ACC112 (cell line): ENCODE measurements around the gene TM6SF1.
"Not testable (repeated sequence)": the region's sequence is repeated elsewhere in the genome, so short reads cannot be mapped to it uniquely, and the experiment has no call there.

Experiments used
- H2AFZ ChIP-seq: fragments of 200-600 bp; sonication (generic); one replicate; pipeline ENCODE4 v1.6.0; 2017; ENCODE audit warnings: antibody characterized with exemption, low read length; ENCODE audit not compliant: unreplicated experiment
- H3K27ac ChIP-seq: fragments of 200-600 bp; sonication (generic); 2 replicates; pipeline ENCODE4 v1.5.1; 2014; ENCODE audit warnings: low read depth, mild to moderate bottlenecking, antibody characterized with exemption, low read length, moderate library complexity
- H3K27me3 ChIP-seq: fragments of 200-600 bp; sonication (generic); 2 replicates; pipeline ENCODE4 v1.6.1; 2014; ENCODE audit warnings: mild to moderate bottlenecking, antibody characterized with exemption, low read length, moderate library complexity, mixed read lengths; ENCODE audit not compliant: insufficient read depth
- H3K36me3 ChIP-seq: fragments of 200-600 bp; sonication (generic); 2 replicates; pipeline ENCODE4 v1.6.1; 2016; ENCODE audit warnings: mild to moderate bottlenecking, antibody characterized with exemption, low read length, moderate library complexity, mixed read lengths; ENCODE audit not compliant: insufficient read depth
- H3K4me1 ChIP-seq: fragments of 200-600 bp; sonication (generic); one replicate; pipeline ENCODE4 v1.6.1; 2016; ENCODE audit warnings: low read length, mixed read lengths; ENCODE audit not compliant: insufficient read depth, unreplicated experiment, control insufficient read depth
- H3K4me3 ChIP-seq: fragments of 200-600 bp; sonication (generic); 2 replicates; pipeline ENCODE4 v1.5.1; 2014; ENCODE audit warnings: mild to moderate bottlenecking, low read depth, low read length
- H3K79me2 ChIP-seq: fragments of 200-600 bp; sonication (generic); one replicate; pipeline ENCODE4 v1.6.0; 2016; ENCODE audit warnings: low read length; ENCODE audit not compliant: control insufficient read depth, unreplicated experiment, insufficient read depth

TM6SF1 gene

DNA sequence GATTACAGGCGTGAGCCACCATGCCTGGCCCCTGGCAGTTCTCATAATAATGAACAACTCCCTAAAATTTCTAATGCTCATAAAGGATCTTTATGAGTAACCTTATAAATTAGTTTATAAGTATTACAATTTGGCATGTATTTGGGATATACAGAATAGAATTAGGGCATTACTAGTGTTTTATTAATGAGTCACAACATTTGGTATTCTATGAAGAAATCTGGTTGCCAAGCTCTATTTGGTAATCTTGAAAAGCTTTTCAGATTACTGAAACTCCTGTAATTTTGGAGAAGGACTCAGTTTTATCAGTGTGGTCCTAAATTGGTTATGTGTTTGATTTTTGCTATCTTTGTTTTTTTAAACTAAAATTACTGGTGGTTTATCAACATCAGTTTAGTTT is 45.8 kb downstream of the TM6SF1 start:
- peak overlapping the region; percentile 28; the same call in 1 of the 2 replicates for H3K27ac ChIP-seq
- no peak overlapping the region for H3K4me3 ChIP-seq

GRCh38 chr15:83155942-83156341 is 48.5 kb downstream of the TM6SF1 start:
- no peak overlapping the region for H3K27ac ChIP-seq
- H3K4me3 ChIP-seq: no peak overlapping the region
- no peak overlapping the region for H2AFZ ChIP-seq
- peaks cover 12% of the 10 kb centered on the region; the same call in 1 of the 2 replicates for H3K36me3 ChIP-seq
- H3K79me2 ChIP-seq: no peaks in the 10 kb centered on the region
- peaks cover 9% of the 10 kb centered on the region for H3K4me1 ChIP-seq
- H3K27me3 ChIP-seq: no peaks in the 10 kb centered on the region

More for the DNA sequence above, 45.8 kb downstream of the TM6SF1 start:
- Histone ChIP-seq H2AFZ (no peak overlapping the region), H3K79me2 (no peaks in the 10 kb centered on the region), H3K27me3 (no peaks in the 10 kb centered on the region), H3K4me1 (peaks cover 9% of the 10 kb centered on the region), H3K36me3 (peaks cover 28% of the 10 kb centered on the region)

DNA sequence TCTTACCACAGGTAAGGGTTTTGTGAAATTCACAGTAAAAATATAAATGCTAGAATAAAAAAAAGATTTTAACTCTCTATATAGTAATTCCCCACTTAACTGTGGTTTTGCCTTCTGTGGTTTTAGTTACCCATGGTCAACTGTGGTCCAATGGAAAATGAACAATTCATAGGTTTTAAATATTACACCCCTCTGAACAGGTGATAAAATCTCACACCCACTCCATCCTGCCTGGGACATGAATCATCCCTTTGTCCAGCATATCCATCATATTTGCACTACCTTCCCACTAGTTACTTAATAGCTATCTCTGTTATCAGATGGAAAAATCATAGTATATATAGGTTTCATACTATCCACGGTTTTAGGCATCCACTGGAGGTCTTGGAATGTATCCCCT is 50.9 kb downstream of the TM6SF1 start:
- Histone ChIP-seq H3K79me2 (peaks cover 5% of the 10 kb centered on the region), H3K4me3 (no peak overlapping the region), H3K27me3 (no peaks in the 10 kb centered on the region), H3K36me3 (peaks cover 16% of the 10 kb centered on the region), H2AFZ (no peak overlapping the region), H3K27ac (no peak overlapping the region), H3K4me1 (peaks cover 9% of the 10 kb centered on the region)

DNA sequence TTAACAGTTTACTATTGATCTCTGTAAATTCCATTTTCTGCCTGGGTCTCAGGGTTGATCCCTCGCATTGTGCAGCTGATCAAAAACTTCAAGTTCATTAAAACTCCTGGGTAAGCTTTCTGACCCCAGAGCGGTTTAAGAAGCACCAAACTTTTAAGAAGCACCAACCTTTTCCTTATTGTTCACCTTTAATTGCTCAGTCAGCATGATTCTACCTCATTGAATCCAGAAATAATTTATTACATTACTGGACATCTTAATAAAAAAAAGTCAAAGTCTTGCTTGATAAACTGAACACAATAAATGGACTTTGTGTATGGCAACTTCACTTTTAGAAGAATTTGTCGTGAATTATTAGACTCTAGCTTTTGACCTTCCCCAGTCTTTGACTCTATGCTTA is 53.3 kb downstream of the TM6SF1 start:
- H3K4me1 ChIP-seq: peaks cover 6% of the 10 kb centered on the region
- no peak overlapping the region for H2AFZ ChIP-seq
- H3K79me2 ChIP-seq: peaks cover 5% of the 10 kb centered on the region
- H3K36me3 ChIP-seq: peaks cover 18% of the 10 kb centered on the region
- no peak overlapping the region for H3K27ac ChIP-seq
- H3K27me3 ChIP-seq: no peaks in the 10 kb centered on the region
- H3K4me3 ChIP-seq: no peak overlapping the region

DNA sequence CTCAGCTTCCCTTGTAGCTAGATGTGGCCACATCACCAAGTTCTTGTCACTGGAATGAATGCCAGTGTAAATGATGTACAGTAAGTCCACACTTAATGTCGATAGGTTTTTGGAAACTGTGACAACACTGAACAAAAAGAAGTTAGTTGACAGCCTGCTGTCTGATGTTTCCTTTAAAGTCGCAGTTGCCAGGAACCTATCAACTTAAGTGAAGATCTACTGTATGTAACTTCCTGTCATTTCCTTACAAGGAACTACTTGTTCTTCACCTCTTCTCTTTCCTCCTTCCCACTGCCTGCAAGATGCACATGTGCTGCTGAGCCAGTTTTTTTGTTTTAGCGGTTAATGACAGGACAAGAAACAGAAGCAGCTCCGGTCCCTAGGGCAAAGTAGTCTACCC is 55.6 kb downstream of the TM6SF1 start:
- peaks cover 6% of the 10 kb centered on the region for H3K4me1 ChIP-seq
- H3K79me2 ChIP-seq: peaks cover 25% of the 10 kb centered on the region
- no peak overlapping the region for H3K4me3 ChIP-seq
- H3K36me3 ChIP-seq: peaks cover 9% of the 10 kb centered on the region
- no peak overlapping the region for H2AFZ ChIP-seq
- 0 out of 2 replicates have a peak overlapping the region, but pooled peaks have one; percentile 44 for H3K27ac ChIP-seq
- H3K27me3 ChIP-seq: no peaks in the 10 kb centered on the region

- no peak overlapping the region for H2AFZ ChIP-seq
- peaks cover 36% of the 10 kb centered on the region for H3K79me2 ChIP-seq
- H3K27me3 ChIP-seq: no peaks in the 10 kb centered on the region
- H3K36me3 ChIP-seq: peaks cover 9% of the 10 kb centered on the region
- peak overlapping the region; percentile 44 for H3K27ac ChIP-seq
- peaks cover 6% of the 10 kb centered on the region for H3K4me1 ChIP-seq
- no peak overlapping the region for H3K4me3 ChIP-seq
These were observed 56.8 kb downstream of the TM6SF1 start for GRCh38 chr15:83164111-83164770.

DNA sequence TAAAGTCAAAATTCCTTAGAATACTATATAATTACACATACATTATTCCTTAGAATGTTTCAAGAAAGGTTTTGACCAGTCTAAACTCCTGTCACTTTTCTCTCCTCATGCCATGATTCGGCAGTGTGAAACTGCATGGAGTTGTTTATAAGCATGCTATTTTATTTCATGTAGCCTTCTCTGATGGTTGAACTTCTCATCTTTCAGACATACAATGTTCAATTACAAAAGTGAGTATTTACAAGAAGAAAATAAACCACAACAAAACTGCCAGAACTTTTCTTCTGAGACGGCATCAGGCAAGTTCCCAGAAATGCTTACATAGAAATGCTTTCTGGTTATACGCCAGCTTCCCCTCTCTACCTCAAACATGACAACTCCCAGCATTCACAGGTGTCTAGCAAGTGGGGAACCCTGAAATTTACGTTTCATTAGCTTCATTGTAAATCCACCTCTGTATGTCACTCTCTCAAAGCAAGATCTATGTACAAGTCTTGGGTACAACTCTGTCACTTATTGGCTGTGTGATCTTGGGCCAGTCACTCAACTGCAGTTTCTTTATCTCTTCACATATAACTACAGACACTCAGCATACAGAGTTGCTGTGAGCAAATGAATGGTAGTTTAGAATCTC is 57.4 kb downstream of the TM6SF1 start:
- Histone ChIP-seq H3K27me3 (no peaks in the 10 kb centered on the region), H3K79me2 (peaks cover 38% of the 10 kb centered on the region), H3K4me1 (peaks cover 6% of the 10 kb centered on the region), H3K36me3 (peaks cover 9% of the 10 kb centered on the region), H2AFZ (no peak overlapping the region), H3K4me3 (no peak overlapping the region), H3K27ac (peak overlapping the region; percentile 34)

GRCh38 chr15:83166218-83166617 is 58.8 kb downstream of the TM6SF1 start:
- H3K4me1 ChIP-seq: peaks cover 6% of the 10 kb centered on the region
- peaks cover 49% of the 10 kb centered on the region for H3K79me2 ChIP-seq
- H3K27me3 ChIP-seq: no peaks in the 10 kb centered on the region
- peaks cover 9% of the 10 kb centered on the region for H3K36me3 ChIP-seq
- H3K27ac ChIP-seq: no peak overlapping the region
- H3K4me3 ChIP-seq: no peak overlapping the region
- no peak overlapping the region for H2AFZ ChIP-seq

DNA sequence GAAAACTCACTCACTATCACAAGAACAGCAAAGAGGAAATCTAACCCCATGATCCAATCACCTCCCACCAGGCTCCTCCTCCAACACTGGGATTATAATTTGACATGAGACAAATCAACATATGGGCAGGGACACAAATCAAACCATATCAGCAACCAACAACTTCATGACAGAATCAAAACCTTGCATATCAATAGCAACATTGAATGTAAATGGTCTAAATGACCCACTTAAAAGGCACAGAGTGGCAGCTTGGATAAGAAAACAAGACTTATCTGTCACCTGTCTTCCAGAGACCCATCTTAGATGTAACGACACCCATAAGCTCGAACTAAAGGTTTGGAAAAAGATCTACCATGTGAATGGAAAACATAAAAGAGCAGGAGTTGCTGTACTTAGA is 59.4 kb downstream of the TM6SF1 start:
- peaks cover 9% of the 10 kb centered on the region for H3K36me3 ChIP-seq
- no peak overlapping the region for H3K27ac ChIP-seq
- no peak overlapping the region for H2AFZ ChIP-seq
- H3K4me3 ChIP-seq: no peak overlapping the region
- H3K79me2 ChIP-seq: peaks cover 50% of the 10 kb centered on the region
- no peaks in the 10 kb centered on the region for H3K27me3 ChIP-seq
- peaks cover 6% of the 10 kb centered on the region for H3K4me1 ChIP-seq

- not testable (repeated sequence) for H3K4me3 ChIP-seq, H3K27ac ChIP-seq, H3K27me3 ChIP-seq, H3K4me1 ChIP-seq, H3K36me3 ChIP-seq, H2AFZ ChIP-seq
- H3K79me2 ChIP-seq: peaks cover 46% of the 10 kb centered on the region
These were observed 62.1 kb downstream of the TM6SF1 start for GRCh38 chr15:83169576-83169975.
